ENCODE data around the gene UGT2B17.
"Not testable (repeated sequence)": the region's sequence is repeated elsewhere in the genome, so short reads cannot be mapped to it uniquely, and the experiment has no call there.

DNA sequence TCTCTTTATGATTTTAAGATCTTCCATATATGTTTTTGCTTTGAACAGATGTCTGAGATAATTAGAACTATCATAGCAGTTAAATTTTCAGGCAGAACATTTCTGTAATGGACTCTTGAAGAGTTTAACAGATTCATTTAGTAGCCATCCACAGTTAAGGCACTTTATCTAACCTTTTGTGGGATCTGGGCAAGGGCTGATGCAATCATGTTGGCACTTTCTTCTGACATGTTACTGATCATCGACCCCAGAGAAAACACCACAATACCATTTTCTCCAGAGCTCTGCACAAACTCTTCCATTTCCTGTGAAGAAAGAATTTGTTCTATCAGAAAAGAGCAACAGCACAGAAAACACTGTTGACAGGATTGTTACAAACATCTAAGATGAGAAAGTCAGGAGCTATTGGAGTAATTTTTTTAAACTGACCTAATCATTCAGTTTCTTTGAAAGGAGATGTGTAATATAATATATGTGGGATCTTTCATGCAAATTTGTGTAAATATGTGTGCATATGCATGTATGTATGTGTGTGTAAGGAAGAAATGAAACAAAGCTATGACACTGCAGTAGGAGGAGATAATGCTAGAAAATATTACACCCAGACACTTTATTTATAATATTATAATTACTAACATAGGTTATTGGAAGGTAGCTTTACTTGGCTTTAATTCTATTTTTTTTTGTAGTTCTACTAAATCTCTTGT is 15.6 kb downstream of the UGT2B17 start:
- TF ChIP-seq POLR2AphosphoS5, POLR2A (IDR thresholded peaks at IDR 0.05): not testable (repeated sequence)
- TF ChIP-seq, protein P1, sequence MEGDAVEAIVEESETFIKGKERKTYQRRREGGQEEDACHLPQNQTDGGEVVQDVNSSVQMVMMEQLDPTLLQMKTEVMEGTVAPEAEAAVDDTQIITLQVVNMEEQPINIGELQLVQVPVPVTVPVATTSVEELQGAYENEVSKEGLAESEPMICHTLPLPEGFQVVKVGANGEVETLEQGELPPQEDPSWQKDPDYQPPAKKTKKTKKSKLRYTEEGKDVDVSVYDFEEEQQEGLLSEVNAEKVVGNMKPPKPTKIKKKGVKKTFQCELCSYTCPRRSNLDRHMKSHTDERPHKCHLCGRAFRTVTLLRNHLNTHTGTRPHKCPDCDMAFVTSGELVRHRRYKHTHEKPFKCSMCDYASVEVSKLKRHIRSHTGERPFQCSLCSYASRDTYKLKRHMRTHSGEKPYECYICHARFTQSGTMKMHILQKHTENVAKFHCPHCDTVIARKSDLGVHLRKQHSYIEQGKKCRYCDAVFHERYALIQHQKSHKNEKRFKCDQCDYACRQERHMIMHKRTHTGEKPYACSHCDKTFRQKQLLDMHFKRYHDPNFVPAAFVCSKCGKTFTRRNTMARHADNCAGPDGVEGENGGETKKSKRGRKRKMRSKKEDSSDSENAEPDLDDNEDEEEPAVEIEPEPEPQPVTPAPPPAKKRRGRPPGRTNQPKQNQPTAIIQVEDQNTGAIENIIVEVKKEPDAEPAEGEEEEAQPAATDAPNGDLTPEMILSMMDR (IDR thresholded peaks at IDR 0.05), result not testable (repeated sequence)
